Measurements from ENCODE around the gene MFAP3. TPM values are rescaled to one million over a fixed set of nuclear protein-coding genes. Genes with fewer than 3 reads are reported as not detected.
"Not testable (repeated sequence)": the region's sequence is repeated elsewhere in the genome, so short reads cannot be mapped to it uniquely, and the experiment has no call there.

The MFAP3 gene
- total RNA-seq, 3 donors from 2014 or later = 39.3 to 47.9 (median 43.0) TPM

DNA sequence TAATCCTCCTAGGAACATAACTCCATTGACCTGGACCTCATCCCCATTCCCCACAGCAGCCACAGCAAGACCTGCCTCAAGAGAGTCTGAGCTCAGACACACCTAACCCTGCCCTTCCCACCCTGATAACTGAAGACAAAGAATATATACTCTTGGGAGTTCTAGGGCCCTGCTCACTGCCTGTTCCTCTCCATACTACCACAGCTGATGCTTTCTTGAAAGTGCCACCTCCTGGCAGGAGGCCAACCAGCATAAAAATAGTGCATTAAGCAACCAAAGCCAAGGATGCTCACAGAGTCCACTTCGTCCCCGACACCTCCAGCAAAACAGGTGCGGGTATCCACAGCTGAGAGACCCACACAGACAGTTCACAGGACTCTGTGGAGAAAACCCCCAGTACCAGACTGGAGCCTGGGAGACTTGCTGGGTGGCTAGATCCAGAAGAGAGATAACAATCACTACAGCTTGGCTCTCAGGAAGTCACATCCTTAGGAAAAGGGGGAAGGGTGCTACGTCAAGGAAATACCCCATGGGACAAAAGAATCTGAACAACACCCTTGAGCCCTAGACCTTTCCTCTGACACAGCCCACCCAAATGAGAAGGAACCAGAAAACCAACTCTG, 23.6 kb upstream of the MFAP3 start:
- Histone ChIP-seq H3K4me3 (no peak overlapping the region), H3K27me3 (no peaks in the 10 kb centered on the region), H3K36me3 (no peaks in the 10 kb centered on the region), H3K4me1 (no peaks in the 10 kb centered on the region), H3K27ac (peak overlapping the region in 1 of 2 donors; percentile 9), H3K9me3 (no peaks in the 10 kb centered on the region)
- TF ChIP-seq POLR2A (IDR thresholded peaks at IDR 0.05) = no peak
- TF ChIP-seq POLR2AphosphoS5 (IDR thresholded peaks at IDR 0.05) = no peak
- no peak for TF ChIP-seq CTCF (IDR thresholded peaks at IDR 0.05)
- DNase-seq (ENCODE audit: low spot score in 2 of 2) = no peak
- intact Hi-C loops (cut with DNase I; ENCODE audit: low total_unique reads) = no loop called here

DNA sequence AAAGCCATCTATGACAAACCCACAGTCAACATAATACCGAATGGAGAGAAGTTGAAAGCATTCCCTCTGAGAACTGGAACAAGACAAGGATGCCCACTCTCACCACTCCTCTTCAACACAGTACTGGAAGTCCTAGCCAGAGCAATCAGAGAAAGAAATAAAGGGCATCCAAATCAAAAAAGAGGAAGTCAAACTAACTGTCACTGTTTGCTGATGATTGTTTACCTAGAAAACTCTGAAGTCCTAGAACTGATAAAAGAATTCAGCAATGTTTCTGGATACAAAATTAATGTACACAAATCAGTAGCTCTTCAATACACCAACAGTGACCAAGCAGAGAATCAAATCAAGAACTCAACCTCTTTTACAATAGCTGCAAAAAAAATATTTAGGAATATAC, 19.8 kb upstream of the MFAP3 start:
- H3K27ac ChIP-seq; intact Hi-C loops (cut with DNase I; ENCODE audit: low total_unique reads); H3K36me3 ChIP-seq; DNase-seq (ENCODE audit: low spot score in 2 of 2); H3K9me3 ChIP-seq; H3K27me3 ChIP-seq; H3K4me3 ChIP-seq; H3K4me1 ChIP-seq: not testable (repeated sequence)

DNA sequence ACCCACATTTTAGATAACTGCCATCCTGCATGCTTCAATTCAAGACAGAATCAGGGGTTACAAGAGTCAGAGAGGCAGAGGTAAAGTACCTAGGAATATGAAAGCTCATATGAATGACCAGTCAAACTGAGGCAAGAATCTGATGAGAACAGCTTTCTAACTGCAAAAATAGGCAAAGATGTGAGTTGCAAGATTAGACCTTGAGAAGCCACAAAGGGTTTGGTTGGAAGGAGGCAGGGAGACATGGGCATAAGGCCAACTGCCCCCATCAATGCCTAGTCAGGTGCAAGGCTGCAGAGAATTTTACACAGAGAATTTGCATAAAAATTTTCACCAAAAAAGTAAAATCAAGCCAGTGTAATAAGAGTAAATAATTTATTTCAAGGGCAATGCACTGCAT, 12.8 kb upstream of the MFAP3 start:
- H3K36me3 ChIP-seq = no peaks in the 10 kb centered on the region

GRCh38 chr5:154031937-154032489, 6.8 kb upstream of the MFAP3 start:
- Histone ChIP-seq H3K4me1 (no peaks in the 10 kb centered on the region), H3K4me3 (no peak overlapping the region), H3K36me3 (no peaks in the 10 kb centered on the region), H3K27ac (no peak overlapping the region), H3K27me3 (no peaks in the 10 kb centered on the region), H3K9me3 (no peaks in the 10 kb centered on the region)
- intact Hi-C loops (cut with DNase I; ENCODE audit: low total_unique reads) = no loop called here
- no peak for TF ChIP-seq CTCF (IDR thresholded peaks at IDR 0.05)
- no peak for DNase-seq (ENCODE audit: low spot score in 2 of 2)

More for the DNA sequence above, 12.8 kb upstream of the MFAP3 start:
- no peak for DNase-seq (ENCODE audit: low spot score in 2 of 2)
- H3K27ac ChIP-seq = no peak overlapping the region
- no peak for TF ChIP-seq POLR2A (IDR thresholded peaks at IDR 0.05)
- TF ChIP-seq CTCF (IDR thresholded peaks at IDR 0.05) = no peak
- no peak for TF ChIP-seq POLR2AphosphoS5 (IDR thresholded peaks at IDR 0.05)
- intact Hi-C loops (cut with DNase I; ENCODE audit: low total_unique reads) = no loop called here
- no peak overlapping the region for H3K4me3 ChIP-seq
- no peaks in the 10 kb centered on the region for H3K27me3 ChIP-seq
- H3K4me1 ChIP-seq = no peaks in the 10 kb centered on the region
- no peaks in the 10 kb centered on the region for H3K9me3 ChIP-seq

DNA sequence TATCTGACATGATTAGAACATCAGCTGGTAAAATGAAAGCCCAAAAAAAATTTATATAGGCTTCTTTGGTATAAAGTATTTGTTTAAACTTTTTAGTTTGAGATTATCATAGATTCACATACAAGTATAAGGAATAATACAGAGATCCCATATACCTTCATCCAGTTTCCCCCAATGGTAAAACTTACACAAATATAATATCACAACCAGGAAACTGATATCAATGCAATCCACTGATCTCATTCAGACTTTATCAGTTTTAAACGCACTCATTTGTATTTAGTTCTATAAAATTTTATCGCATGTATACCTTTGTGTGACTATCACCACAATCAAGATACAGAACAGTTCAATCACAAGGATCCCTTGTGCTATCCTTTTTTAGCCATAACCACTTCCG, 3.8 kb upstream of the MFAP3 start:
- Histone ChIP-seq H3K9me3 (no peaks in the 10 kb centered on the region), H3K27me3 (no peaks in the 10 kb centered on the region), H3K4me3 (no peak overlapping the region), H3K36me3 (no peaks in the 10 kb centered on the region), H3K27ac (no peak overlapping the region), H3K4me1 (peaks cover 0 to 6% of the 10 kb centered on the region in 2 donors)
- no peak for DNase-seq (ENCODE audit: low spot score in 2 of 2)
- intact Hi-C loops (cut with DNase I; ENCODE audit: low total_unique reads) = no loop called here
- TF ChIP-seq CTCF (IDR thresholded peaks at IDR 0.05) (no peak), POLR2A (IDR thresholded peaks at IDR 0.05) (no peak), POLR2AphosphoS5 (IDR thresholded peaks at IDR 0.05) (no peak)

All from breast epithelium (tissue), 4 donors.